GM12878 (cell line): ENCODE data around the gene COL4A1. TPM values are rescaled to one million over a fixed set of nuclear protein-coding genes. Genes with fewer than 3 reads are reported as not detected.

Experiments
- ATAC-seq: fragments of 200-7000 bp; cut with Tn5 transposase; 3 replicates; pipeline ENCODE4 v1.9.1; 2020; ENCODE audit warnings: mild to moderate bottlenecking, moderate library complexity
- BruUV-seq: library from RNA; stranded (reverse); fragments of 400-500 nt; replicated peaks from 2 replicates; lab custom pipeline; 2021; lab: Mats Ljungman, UMichigan
- CTCF ChIA-PET: fragments of 300-600 bp; sonication (Branson Sonifier 250); formaldehyde crosslinking; extraction: SDS; loops from one replicate; lab custom pipeline; 2021; ENCODE audit warnings: inconsistent platforms; lab: Yijun Ruan, JAX
- POLR2A ChIA-PET: fragments of 350-600 bp; formaldehyde crosslinking; extraction: SDS; loops from one replicate; lab custom pipeline; 2021; ENCODE audit warnings: inconsistent platforms; lab: Charles Lee
- RAD21 ChIA-PET: fragments of 300-600 bp; sonication (Branson Sonifier 250); formaldehyde crosslinking; loops from one replicate; lab custom pipeline; 2023; ENCODE audit warnings: antibody characterized with exemption; ENCODE audit not compliant: unreplicated experiment; lab: Charles Lee
- SMC1A ChIA-PET: fragments of 300-600 bp; sonication (Branson Sonifier 250); formaldehyde crosslinking; loops from one replicate; lab custom pipeline; 2023; ENCODE audit not compliant: unreplicated experiment, uncharacterized antibody; lab: Charles Lee
- DNase-seq: peaks from one replicate; pipeline ENCODE4 v3.0.0-alpha.2; 2011; ENCODE audit warnings: low read depth, low spot score
- FAIRE-seq: peaks from 3 replicates; lab custom pipeline; 2011; peaks lifted over from hg19 to GRCh38; lab: Jason Lieb, UNC
- H2AFZ ChIP-seq: 2 replicates; pipeline ENCODE4 v1.6.0; 2011; ENCODE audit warnings: low read depth, low read length, control low read depth; ENCODE audit not compliant: control insufficient read depth
- H3K27ac ChIP-seq: 2 replicates; pipeline ENCODE4 v1.5.1; 2011; ENCODE audit warnings: control low read depth; ENCODE audit not compliant: control insufficient read depth, insufficient read depth
- H3K27me3 ChIP-seq, 2 experiments: replicated peaks in 1 of 2; 2 replicates each; pipeline versions ENCODE4 v1.6.0 to v1.6.1; 2011; ENCODE audit warnings: low read length in 1 of 2; ENCODE audit not compliant: control insufficient read depth in 2 of 2, insufficient read depth in 2 of 2
- H3K36me3 ChIP-seq, 2 experiments: 2 replicates each; pipeline ENCODE4 v1.5.1; 2011; ENCODE audit warnings: low read length in 1 of 2; ENCODE audit not compliant: control insufficient read depth in 2 of 2, insufficient read depth in 2 of 2
- H3K4me1 ChIP-seq: 2 replicates; pipeline ENCODE4 v1.6.1; 2011; ENCODE audit warnings: mild to moderate bottlenecking, low read length, moderate library complexity, mixed read lengths; ENCODE audit not compliant: control insufficient read depth, insufficient read depth
- H3K4me2 ChIP-seq: 2 replicates; pipeline ENCODE4 v1.6.0; 2011; ENCODE audit warnings: control low read depth; ENCODE audit not compliant: control insufficient read depth, insufficient read depth
- H3K4me3 ChIP-seq: fragments of 200-600 bp; sonication (generic); 2 replicates; pipeline ENCODE4 v1.5.1; 2016
- H3K79me2 ChIP-seq: 2 replicates; pipeline ENCODE4 v1.6.0; 2011; ENCODE audit warnings: low read length; ENCODE audit not compliant: control insufficient read depth, insufficient read depth
- H3K9ac ChIP-seq: 2 replicates; pipeline ENCODE4 v1.8.0; 2011; ENCODE audit warnings: low read length, control low read depth, mixed read lengths; ENCODE audit not compliant: control insufficient read depth, insufficient read depth
- H3K9me3 ChIP-seq: replicated peaks from 3 replicates; pipeline ENCODE4 v1.5.1; 2011; ENCODE audit warnings: mild to moderate bottlenecking, low read length; ENCODE audit not compliant: control insufficient read depth, insufficient read depth
- H4K20me1 ChIP-seq: 2 replicates; pipeline ENCODE4 v1.6.0; 2011; ENCODE audit not compliant: control insufficient read depth, insufficient read depth
- IRF5 ChIP-seq: fragments of 450-650 bp; IDR thresholded peaks from 2 replicates; pipeline ENCODE4 v1.6.1; 2017; ENCODE audit warnings: borderline replicate concordance
- WGBS: methylation state at CpG from one replicate; pipeline ENCODE4 v1.1.6; 2016; ENCODE audit warnings: low lambda C conversion rate; ENCODE audit not compliant: insufficient replicate concordance, insufficient coverage; ENCODE audit errors: missing lambda C conversion rate; 5-methylcytosine and 5-hydroxymethylcytosine counted together
- in situ Hi-C: fragments of 300-500 bp; cut with MboI; formaldehyde crosslinking; loops from 9 replicates; pipeline ENCODE4 v1.14.3; 2018; ENCODE audit warnings: mixed read lengths
- intact Hi-C: fragments of 100-400 bp; cut with micrococcal nuclease; formaldehyde crosslinking; loops from one replicate; pipeline ENCODE4 v1.14.2; 2022; ENCODE audit not compliant: unreplicated experiment
- polyA plus RNA-seq, 11 experiments: library from polyadenylated mRNA; depleted of rRNA in 4 of 11; unstranded in 6 of 11; stranded (reverse) in 5 of 11; fragments of >200 nt; fragmentation: Nextera tagmentation in 4 of 11; fragmentation: Illumina TruSeq in 1 of 11; extraction: Ambion mirVana in 4 of 11; extraction: Trizol in 1 of 11; gene quantifications; 1 replicate in 1 of 11; 2 replicates in 10 of 11; pipeline versions ENCODE4 v1.2.1 to v1.2.3, GENCODE V29; 2011 to 2016; ENCODE audit warnings: inconsistent platforms in 2 of 11, missing spikeins in 2 of 11, low read depth in 1 of 11
- total RNA-seq, 4 experiments: library from RNA; depleted of rRNA in 3 of 4; stranded (reverse); fragments of >200 nt in 3 of 4; fragmentation: Illumina TruSeq in 1 of 4; extraction: Trizol in 1 of 4; gene quantifications; 2 replicates each; pipeline versions ENCODE4 v1.2.1 to v1.2.3, GENCODE V29; 2013 to 2021
- TF ChIP-seq, protein P1 (sequence below): IDR thresholded peaks from 2 replicates; pipeline ENCODE4 v1.6.1; 2012; ENCODE audit warnings: low read depth, low read length, improper control_type of control experiment

Gene COL4A1
- total and polyA plus RNA-seq, 10 of the 15 experiments (the other 5 are each of a cell fraction or from before 2014, with no cell fraction given): 0.07 to 0.31 (median 0.13) TPM; not detected in 6

GRCh38 chr13:110215606-110216005, 91.4 kb downstream of the COL4A1 start:
- ATAC-seq (no peak), FAIRE-seq (no peak), DNase-seq (no peak)
- Histone ChIP-seq H3K4me1 (no peaks in the 10 kb centered on the region), H4K20me1 (no peaks in the 10 kb centered on the region), H3K4me2 (no peak overlapping the region), H3K79me2 (no peaks in the 10 kb centered on the region), H3K36me3 (no peaks in the 10 kb centered on the region), H3K27ac (no peak overlapping the region), H3K9me3 (no peaks in the 10 kb centered on the region), H3K4me3 (no peak overlapping the region), H3K27me3 (peaks cover 0 to 5% of the 10 kb centered on the region in 2 experiments; a peak in 3 of 4 replicates), H2AFZ (no peak overlapping the region), H3K9ac (no peak overlapping the region)
- POLR2A ChIA-PET: no interaction called here
- CTCF ChIA-PET: interaction anchor here (0.6 kb wide), 1 partner anchor 14 kb away, joined by 3 read pairs; no protein-coding TSS in a partner anchor
- SMC1A ChIA-PET: interaction anchor here (1.6 kb wide), 1 partner anchor 9 kb away, joined by 3 read pairs; no protein-coding TSS in a partner anchor
- RAD21 ChIA-PET: no interaction called here
- 34% methylated on average over 7 of the region's 7 CpGs for WGBS
- intact Hi-C loops: no loop called here
- TF ChIP-seq IRF5: no peak
- in situ Hi-C loops: no loop called here
- BruUV-seq: no TSS peak

GRCh38 chr13:110214637-110215036, 92.3 kb downstream of the COL4A1 start:
- no peak overlapping the region for H3K27ac ChIP-seq
- no peaks in the 10 kb centered on the region for H3K9me3 ChIP-seq
- no TSS peak for BruUV-seq
- no peak overlapping the region for H2AFZ ChIP-seq
- TF ChIP-seq, protein P1, sequence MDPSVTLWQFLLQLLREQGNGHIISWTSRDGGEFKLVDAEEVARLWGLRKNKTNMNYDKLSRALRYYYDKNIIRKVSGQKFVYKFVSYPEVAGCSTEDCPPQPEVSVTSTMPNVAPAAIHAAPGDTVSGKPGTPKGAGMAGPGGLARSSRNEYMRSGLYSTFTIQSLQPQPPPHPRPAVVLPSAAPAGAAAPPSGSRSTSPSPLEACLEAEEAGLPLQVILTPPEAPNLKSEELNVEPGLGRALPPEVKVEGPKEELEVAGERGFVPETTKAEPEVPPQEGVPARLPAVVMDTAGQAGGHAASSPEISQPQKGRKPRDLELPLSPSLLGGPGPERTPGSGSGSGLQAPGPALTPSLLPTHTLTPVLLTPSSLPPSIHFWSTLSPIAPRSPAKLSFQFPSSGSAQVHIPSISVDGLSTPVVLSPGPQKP: no peak
- CTCF ChIA-PET: no interaction called here
- H3K36me3 ChIP-seq: no peaks in the 10 kb centered on the region
- no peak overlapping the region for H3K4me3 ChIP-seq
- peaks cover 0 to 5% of the 10 kb centered on the region in 2 experiments; a peak in 2 of 4 replicates for H3K27me3 ChIP-seq
- H3K9ac ChIP-seq: no peak overlapping the region
- H3K79me2 ChIP-seq: no peaks in the 10 kb centered on the region
- FAIRE-seq: no peak
- no peaks in the 10 kb centered on the region for H3K4me1 ChIP-seq
- POLR2A ChIA-PET: no interaction called here
- intact Hi-C loops: no loop called here
- no peak for ATAC-seq
- no peak overlapping the region for H3K4me2 ChIP-seq
- RAD21 ChIA-PET: no interaction called here
- no peaks in the 10 kb centered on the region for H4K20me1 ChIP-seq
- DNase-seq: no peak
- SMC1A ChIA-PET: no interaction called here
- in situ Hi-C loops: no loop called here
- 42% methylated on average over 5 of the region's 5 CpGs for WGBS
